HG02763 (cell line): ENCODE measurements around the gene PRICKLE4.

ENCODE experiments used
- ATAC-seq: cut with Tn5 transposase; IDR thresholded peaks from one replicate; pipeline ENCODE4 v1.9.1; 2021; ENCODE audit warnings: mild to moderate bottlenecking, moderate library complexity; ENCODE audit not compliant: unreplicated experiment

Gene PRICKLE4

DNA sequence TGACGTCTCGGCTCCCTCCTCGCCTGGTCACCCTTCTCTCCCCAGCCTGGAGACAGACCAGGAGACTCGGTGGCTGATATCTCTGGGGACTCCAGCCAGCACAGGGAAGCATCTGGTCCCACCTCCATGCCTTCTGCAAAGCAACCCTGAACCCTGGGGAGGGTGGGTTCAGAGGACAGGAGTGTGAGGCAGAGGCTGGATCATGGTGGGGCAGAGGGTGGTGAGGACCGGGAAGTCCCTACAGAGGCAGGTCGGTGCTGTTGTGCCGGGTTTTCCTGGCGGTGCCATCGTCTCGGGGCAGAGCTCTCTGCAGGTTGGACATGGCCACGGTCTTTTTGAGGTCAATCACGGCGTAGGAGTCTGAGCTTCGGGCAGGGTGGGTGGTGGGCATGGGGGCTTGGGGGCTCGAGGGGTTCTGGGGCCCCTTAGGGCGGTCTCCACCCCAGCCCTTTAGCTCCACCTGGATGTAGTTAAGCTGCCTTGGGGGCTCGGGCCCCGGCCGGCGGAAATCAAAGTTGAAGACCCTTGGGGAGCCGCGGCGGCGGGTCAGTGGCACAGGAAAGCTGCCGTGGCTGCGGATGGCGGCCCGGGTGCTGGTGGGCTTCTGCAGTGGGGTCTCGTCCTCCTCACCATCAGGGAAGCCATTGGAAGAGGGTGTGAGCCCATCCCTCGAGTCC is 10.1 kb upstream of the PRICKLE4 start:
- ATAC-seq: no peak

DNA sequence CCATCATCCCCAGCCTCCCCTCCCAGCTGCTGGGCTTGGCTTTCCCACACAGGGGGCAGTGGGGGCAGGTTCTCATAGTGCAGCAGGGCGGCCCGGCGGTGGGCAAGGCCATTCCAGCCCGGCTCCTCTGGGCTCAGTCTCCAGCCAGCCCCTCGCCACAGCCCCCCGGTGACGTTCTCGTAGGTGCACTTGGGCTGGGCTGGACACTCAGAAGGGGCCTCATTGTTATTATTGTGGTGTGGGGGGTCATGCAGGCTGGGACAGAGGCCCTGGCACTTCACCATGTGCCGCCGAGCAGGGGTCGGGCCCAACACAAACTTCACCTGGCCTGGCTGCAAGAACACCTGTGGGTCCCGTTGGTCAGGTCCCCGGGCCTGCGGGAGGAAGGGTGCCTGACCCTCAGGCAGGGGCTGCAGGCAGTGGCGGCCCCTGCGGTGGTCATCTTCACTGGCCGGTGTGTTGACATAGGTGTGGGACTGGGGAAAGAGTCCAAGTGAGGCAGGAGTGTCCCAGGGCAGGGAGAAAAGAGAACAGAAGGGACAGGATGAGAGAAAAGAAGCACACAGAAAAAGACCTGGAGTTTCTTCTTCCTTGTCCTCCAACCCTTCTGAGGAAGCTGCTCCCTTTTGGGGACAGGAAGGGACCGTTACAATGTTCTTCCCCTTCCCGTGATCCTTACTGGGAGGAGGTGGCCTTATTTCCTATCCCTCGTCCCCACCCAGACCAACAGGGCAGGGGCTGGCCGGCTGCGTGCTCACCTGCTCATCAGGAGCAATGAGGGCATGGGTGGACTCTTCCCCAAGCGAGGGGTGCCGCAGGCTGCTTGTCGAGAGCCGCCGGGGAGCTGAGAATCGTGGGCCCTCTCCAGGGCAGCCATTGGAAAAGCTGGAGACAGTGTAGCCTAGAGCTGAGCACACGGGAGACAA is 9.3 kb upstream of the PRICKLE4 start:
- no peak for ATAC-seq

DNA sequence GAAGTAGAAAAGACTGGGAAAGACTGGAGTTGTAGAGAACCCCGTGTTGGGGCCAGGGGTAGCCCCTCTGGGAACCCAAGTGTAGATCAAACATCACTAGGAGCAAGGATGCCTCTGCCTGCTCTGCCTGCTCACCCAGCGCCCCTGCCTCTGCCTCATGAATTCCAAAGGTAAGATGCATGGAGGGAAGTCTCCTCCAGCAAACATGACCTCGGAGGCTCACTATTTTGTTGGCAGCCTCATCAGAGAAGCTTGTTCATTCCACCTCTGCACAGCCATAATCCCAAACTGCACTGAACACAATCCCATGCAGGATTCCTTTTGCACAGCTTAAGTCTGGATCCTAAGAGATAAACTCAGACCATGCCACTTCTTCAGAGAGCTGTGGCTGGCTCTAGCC is 5.7 kb upstream of the PRICKLE4 start:
- no peak for ATAC-seq

DNA sequence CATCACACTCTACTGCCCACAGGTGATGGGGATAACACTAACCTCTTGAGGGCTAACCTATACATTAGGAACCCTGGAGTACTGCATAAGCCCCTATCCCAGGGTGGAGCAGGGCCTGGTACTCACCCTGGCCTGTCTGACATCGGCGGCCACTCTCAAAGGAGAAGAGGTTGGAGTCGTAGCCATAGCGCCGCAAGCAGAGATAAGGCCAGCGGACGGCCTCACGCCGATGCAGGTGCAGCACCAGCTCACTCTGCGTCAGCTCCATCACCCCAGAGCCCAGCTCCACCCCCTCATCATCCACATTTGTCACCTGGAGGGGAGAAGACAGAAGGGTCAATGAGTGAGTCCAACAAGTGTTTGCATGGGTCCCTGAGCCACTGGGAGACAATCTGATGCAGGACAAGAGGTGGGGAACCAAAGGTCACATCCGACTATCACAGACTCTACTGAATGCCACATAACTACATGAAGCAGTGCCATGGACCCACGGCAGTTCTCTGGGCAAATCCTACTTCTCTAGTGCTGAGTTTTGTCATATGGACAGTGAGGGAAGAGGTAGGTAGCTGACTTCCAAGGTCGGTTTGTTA is 5.2 kb upstream of the PRICKLE4 start:
- ATAC-seq: no peak

DNA sequence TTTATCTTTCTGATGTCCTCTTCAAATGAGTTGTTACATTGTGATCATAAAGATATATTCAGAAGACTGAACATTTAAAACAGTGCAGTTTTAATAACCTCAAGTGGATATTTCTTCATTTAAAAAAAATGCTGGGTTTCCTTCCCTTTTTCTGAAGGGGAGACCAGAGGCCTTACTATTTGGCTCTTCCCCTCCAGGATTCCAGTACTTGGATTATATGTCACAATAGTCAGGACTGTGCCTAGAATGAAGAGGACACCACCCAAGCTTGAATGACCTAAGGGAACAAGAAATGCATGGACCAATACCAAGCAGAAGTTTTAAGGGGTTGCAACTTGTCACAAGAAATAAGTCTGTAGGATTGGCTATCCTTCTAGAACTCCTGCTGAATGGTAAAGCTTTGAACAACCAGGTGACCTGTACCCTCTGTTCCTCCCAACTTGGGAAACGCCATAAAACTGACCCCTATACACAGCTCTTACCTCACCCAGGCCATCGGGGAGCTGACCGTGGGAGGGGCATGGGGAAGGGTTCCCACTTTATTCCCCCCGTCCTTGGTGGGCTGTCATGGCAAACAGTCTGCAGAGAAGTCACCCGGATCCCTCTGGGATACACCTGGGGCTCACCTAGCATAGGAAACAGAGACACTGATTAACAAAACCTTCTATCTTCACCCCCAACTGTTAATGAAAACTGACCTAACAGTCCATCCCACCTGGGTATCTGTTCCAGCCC is 2.9 kb upstream of the PRICKLE4 start:
- no peak for ATAC-seq

DNA sequence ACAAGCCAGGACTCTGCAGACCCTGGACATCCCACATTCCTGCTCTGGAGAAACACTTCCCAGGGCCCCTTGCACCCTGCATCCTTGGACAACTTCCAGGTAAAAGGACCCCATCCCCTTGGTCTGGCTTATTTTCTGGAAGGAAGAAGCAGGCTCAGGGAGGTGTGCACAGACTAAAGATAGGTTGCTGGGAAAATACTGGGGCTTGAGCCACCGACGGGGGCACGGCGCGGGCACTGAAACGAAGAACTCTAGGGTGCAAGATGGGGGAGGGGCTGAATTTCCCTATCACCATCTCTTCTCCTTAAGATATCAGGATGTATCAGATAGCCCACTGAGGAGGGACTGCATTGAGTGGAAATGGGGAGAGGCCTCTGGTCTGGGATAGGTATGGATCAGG is 1.7 kb upstream of the PRICKLE4 start:
- no peak for ATAC-seq

DNA sequence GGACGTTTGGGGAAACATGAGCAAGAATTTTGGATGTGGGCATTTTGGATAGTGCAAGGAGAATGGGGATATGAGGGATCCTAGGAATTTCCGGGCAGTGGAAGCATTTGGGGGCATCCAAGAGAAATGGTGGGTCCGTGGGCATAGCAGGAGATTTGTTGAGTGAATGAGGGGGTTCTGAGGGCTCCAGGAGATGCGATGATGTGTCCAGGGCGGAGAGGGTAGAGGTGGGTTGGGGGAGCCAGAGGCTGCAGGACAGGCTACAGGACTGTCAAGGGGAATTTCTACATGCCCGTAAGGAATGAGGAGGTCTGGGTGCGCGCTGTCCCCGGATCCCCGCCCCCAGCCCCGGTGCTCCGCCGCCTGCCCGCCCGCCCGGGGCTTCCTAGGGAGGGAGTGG is 1.2 kb upstream of the PRICKLE4 start:
- no peak for ATAC-seq

DNA sequence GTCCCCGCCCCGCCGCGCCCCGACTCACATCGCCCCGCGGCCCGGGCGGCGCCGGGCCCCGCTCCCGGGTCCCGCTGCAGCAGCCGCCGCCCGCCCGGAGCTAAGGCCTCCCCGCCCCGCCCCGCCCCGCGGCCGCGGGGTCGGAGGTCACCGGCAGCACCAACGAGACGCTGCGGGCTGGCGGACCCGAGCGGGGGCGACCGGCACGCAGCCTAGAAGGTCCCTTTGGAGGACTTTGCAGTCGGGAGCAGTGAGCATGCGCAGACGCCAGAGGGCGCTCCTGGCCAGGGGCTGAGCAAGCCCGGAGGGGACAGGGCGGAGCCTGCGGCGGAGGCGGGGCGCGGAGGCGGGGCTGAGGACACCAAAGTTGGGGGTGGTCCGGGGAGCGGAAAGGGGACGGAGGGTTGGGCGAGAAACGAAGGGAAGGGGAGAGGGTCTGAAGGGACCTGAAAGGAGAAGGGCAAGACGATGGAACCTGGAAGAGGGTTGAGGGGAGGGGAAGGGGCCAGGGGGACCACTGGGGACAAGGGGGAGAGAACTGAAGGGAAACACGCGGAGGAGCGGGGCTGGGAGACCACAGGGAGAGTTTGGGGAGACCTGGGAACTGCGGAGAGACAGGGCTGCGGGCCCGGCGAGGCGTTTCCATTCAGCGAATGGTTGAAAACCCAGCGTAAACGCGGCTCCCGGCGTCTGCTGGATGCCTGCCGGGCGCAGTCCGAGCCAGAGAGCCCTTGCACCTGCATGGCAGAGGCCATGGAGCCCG is 613 bp upstream of the PRICKLE4 start, which contains the start of gene FRS3:
FRS3 (minus strand) TSS at position 113 of the 763 bp plus-strand sequence. CDS start 2,913 bp downstream, outside the sequence.
- ATAC-seq: peak; percentile 95

DNA sequence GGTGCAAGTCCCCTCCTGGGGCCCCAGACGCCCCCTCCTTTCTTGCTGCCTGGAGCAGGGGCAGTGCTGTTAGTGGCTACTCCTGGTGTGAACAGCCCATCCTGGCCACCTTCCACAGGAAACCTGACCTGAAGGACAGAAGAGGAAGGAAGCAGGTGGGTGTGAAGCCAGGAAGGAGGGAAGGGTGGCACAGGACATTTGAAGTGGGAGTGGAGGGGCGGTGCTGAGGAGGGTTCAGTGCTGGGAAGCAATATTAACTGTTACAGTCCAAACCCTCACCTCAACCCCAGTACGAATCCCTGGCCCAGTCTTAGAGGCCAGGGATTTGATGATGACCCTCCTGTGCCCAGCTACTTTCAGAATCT is 766 bp downstream of the PRICKLE4 start:
- no peak for ATAC-seq

DNA sequence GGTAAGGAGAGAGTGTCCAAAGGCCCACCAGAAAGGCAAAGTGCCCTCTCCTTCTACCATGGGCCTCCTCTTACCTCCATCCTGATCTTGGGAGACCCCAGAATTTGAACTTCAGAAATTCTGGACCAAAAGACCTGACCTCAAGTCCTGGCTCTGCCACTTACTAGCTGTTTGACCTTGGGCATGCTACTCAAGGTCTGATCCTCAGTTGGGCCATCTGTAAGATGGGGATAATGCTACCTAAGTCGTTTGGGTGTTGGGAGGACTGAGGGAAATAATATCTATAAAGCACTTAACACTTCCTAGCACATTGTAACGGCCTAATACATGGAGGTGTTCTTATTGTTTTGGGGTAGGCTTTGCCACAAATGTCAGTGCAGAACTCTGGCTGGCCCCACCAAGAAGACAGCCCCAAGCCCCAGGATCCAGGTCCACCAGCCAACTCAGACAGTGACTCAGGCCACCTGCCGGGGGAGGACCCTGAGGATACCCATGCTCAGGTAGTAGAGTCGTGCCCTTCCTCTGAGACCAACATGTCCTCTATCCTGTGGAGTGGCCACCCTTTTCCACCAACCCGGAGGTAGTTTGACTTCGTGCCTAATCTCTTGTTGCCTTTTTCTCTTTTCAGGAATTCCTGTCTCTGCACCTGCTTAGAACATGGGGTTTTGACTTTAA is 2.7 kb downstream of the PRICKLE4 start:
- no peak for ATAC-seq

DNA sequence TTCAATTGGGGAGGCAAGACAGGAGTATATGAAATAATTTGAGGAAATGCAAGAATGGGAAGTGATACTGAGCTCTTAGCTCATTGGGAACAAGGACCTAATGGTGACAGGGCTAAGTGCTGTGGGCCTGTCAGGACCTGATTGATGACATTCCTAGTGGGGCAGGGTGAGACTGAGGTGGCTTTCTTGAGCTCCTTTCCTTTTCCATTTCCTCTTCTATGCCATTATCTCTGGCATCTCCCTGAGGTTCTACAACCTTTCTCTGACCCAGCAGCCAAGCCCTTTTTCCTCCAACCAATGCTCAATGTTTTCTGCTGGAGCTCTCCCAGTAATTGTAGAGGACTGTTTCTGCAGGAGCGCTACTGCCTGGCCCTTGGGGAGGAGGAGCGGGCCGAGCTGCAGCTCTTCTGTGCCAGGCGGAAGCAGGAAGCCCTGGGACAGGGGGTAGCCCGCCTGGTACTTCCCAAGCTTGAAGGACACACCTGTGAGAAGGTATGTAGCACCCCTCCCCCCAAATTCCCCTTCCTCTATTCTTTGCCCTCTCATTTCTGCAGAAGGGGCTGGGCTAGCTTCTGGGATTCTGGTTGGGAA is 4.1 kb downstream of the PRICKLE4 start:
- no peak for ATAC-seq

DNA sequence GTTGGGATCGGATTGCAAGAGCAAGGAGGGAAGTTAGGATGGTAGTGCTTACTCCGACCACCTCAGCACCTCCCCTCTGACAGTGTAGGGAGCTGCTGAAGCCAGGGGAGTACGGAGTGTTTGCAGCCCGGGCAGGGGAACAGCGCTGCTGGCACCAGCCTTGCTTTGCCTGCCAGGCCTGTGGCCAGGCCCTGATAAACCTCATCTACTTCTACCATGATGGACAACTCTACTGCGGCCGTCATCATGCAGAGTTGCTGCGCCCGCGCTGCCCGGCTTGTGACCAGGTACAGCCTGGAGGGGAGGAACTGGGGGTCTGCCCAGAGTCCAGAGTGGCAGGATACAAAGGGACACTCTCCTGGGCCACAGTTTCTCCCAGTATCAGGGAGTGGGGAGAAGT is 4.7 kb downstream of the PRICKLE4 start:
- no peak for ATAC-seq

DNA sequence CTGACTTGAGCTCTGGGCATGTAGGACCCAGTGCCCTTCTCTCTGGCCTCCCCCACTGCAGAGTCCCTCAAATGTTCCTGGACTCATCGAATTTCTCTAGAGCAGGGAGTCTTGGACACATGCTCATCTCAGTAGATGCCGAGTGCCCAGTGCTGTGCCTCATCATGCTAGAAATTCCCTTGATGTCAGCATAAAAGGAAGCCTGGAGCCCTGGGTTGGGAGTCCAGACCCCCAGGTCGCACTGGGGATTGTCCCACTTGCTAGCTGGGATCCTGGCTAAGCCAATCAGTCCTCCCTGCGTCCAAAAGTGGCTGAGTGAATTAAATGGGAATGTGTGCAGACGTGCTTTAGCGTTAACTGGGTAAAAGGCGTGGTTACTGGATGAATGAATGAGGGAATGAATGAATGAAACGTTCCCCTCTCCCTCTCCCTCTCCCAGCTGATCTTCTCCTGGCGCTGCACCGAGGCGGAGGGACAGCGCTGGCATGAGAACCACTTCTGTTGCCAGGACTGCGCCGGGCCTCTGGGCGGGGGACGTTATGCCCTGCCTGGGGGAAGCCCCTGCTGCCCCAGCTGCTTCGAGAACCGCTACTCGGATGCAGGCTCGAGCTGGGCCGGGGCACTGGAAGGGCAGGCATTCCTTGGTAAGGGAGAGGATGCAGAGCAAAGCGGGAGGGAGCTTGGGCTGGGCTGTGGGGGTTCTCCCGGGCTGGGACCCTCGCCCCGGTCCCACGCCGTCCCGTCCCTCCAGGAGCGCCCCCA is 5.3 kb downstream of the PRICKLE4 start:
- no peak for ATAC-seq

DNA sequence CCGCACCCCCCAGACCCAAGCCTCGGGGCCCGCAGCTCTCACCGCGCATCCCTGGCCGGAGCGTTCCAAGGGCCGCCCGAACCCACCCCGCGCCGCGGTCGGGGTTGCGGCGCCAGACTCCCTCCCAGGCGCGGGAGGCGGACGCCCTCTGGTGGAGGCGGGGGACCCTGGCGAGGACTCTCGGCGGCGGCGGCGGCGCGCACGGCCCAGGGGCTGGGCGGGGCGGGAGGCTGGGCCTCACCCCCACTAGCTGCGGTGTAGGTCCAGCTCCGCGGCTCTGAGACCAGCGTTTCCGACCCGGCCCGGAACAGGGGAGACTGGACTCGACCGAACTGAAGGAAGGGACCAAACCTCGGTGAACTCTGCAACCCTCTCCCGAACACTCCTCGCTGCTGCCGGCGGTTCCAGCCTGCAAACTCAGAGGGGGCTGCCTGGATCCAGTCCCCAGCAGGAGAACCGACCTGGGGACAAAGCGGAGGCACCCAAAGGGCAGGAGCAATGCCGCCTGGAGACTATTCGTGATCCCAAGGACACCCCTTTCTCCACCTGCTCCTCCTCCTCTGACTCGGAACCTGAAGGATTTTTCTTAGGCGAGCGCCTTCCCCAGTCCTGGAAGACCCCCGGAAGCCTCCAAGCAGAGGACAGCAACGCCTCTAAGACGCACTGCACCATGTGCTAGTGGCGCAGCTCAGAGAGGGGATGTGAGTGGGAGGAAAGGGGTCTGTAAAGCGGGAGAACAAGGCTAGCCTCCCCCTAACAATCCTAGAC is 6.1 kb downstream of the PRICKLE4 start:
- peak; percentile 56 for ATAC-seq

DNA sequence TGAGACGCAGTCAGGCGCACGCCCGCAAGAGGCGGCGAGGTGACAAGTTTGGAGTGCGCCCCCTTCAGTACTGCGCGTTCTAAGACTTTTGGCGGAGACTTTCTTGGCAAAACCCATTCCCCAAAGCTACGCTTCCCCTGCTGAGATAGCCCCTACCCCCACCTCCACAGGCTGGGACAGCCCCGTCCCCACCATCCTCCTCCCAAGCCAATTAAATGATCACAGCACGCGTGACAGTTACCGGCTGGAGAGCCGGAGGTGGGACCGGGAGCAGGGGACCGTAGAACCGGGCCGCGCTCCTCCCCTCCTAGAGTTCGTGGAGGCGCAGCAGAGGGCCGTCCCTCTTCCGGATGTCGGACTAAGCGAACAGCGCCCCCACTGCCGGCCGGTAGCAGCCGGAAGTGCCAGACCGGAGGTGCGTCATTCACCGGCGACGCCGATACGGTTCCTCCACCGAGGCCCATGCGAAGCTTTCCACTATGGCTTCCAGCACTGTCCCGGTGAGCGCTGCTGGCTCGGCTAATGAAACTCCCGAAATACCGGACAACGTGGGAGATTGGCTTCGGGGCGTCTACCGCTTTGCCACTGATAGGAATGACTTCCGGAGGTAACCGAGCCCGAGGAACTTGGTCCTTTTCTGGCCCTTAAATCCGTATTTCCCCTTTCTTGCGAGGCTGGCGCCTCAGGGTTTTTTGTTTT is 6.8 kb downstream of the PRICKLE4 start, which contains the start of gene TOMM6:
TOMM6 (plus strand) TSS at position 476 of the 699 bp plus-strand sequence; CDS start at position 480, 4 bp downstream.
- peak; percentile 82 for ATAC-seq

DNA sequence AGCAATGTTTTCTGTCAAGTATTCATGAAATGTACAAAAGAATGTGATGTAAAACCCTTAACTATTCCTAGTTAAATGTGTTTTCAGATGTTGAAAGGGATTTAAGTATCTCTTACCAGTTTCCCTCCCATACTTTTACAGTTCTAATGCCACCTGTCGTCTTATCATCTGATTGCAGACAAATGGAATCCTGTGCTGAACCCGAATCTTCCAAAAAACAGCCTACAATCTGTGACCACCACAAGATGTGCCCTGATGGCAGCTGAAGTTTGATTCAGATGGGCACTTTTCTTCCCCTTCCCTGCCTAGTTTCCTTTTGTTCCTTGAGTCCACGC is 8.8 kb downstream of the PRICKLE4 start:
- ATAC-seq: no peak

DNA sequence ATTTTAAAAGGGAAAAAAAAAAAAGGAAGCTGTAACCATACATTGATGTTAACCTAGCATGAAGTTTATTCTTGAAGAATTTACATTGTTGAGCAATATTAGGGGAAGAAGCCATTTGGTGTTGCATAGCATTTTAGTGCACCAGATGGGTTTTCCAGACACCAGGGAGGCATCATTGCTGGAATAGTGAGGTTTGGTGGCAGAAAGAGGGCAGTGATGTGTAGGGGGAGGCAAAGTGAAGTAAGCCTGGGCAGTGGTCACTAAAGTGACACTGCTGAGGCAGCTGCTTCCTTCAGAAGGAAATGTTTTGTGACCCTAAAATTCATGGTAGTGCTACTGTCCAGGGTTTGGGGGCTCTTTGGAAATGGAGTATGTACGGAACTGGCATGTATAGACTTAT is 9.5 kb downstream of the PRICKLE4 start:
- ATAC-seq: no peak
